Lower leg skin (tissue), 3 donors: ENCODE measurements around the gene FILIP1L.

Experiments
- POLR2A ChIP-seq, 2 donors: fragments of 450-650 bp; IDR thresholded peaks; one replicate each; pipeline ENCODE4 v1.6.1; 2016 to 2017; ENCODE audit warnings: antibody characterized with exemption in 2 of 2, mild to moderate bottlenecking in 1 of 2, moderate library complexity in 1 of 2
- TF ChIP-seq, protein P1 (sequence below), 3 donors: fragments of 450-650 bp; IDR thresholded peaks; one replicate each; pipeline ENCODE4 v1.5.1; 2016; ENCODE audit warnings: antibody characterized with exemption in 3 of 3, mild to moderate bottlenecking in 3 of 3, moderate library complexity in 2 of 3

DNA sequence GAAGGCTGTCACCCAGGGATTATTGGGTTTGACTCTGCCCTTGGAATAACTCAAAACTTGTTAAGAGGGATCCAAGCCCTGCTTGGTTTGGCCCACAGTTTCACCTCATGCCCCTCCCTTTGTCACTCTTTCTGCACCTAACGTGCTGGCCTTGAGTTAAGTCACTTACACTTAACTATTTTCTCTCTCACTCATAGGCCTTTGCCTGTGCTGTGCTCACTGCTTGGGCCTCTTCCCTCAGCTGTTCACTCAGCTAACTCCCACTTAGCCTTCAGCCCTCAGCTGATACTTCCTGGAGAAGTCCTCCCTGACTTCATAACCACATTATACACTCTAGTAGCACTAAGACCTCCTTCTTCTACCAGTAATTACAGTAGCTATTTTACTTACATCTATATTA lies 163.4 kb downstream of the FILIP1L start:
- TF ChIP-seq POLR2A (IDR thresholded peaks at IDR 0.05) = no peak
- TF ChIP-seq, protein P1, sequence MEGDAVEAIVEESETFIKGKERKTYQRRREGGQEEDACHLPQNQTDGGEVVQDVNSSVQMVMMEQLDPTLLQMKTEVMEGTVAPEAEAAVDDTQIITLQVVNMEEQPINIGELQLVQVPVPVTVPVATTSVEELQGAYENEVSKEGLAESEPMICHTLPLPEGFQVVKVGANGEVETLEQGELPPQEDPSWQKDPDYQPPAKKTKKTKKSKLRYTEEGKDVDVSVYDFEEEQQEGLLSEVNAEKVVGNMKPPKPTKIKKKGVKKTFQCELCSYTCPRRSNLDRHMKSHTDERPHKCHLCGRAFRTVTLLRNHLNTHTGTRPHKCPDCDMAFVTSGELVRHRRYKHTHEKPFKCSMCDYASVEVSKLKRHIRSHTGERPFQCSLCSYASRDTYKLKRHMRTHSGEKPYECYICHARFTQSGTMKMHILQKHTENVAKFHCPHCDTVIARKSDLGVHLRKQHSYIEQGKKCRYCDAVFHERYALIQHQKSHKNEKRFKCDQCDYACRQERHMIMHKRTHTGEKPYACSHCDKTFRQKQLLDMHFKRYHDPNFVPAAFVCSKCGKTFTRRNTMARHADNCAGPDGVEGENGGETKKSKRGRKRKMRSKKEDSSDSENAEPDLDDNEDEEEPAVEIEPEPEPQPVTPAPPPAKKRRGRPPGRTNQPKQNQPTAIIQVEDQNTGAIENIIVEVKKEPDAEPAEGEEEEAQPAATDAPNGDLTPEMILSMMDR (IDR thresholded peaks at IDR 0.05) = no peak
